Neural progenitor cell (in vitro differentiated cells): ENCODE measurements around the gene PPM1L. TPM values are rescaled to one million over a fixed set of nuclear protein-coding genes. Genes with fewer than 3 reads are reported as not detected.

Source experiments
- DNase-seq: peaks from one replicate; pipeline ENCODE4 v3.0.0-alpha.2; 2016; ENCODE audit warnings: low spot score
- H2AFZ ChIP-seq: fragments of 200-600 bp; sonication (generic); replicated peaks from 2 replicates; pipeline ENCODE4 v1.6.1; 2016; ENCODE audit warnings: antibody characterized with exemption
- H3F3A ChIP-seq: fragments of 200-600 bp; sonication (generic); 2 replicates; pipeline ENCODE4 v1.6.1; 2016; ENCODE audit warnings: antibody characterized with exemption, low read depth
- H3K27ac ChIP-seq: fragments of 200-600 bp; sonication (generic); 2 replicates; pipeline ENCODE4 v1.5.1; 2016; ENCODE audit warnings: mild to moderate bottlenecking
- H3K27me3 ChIP-seq: fragments of 200-600 bp; sonication (generic); 2 replicates; pipeline ENCODE4 v1.6.1; 2016; ENCODE audit warnings: mild to moderate bottlenecking, moderate library complexity
- H3K36me3 ChIP-seq: fragments of 200-600 bp; sonication (generic); 2 replicates; pipeline ENCODE4 v1.5.1; 2016
- H3K4me1 ChIP-seq: fragments of 200-600 bp; sonication (generic); 2 replicates; pipeline ENCODE4 v1.6.1; 2016; ENCODE audit warnings: mixed run types
- H3K4me2 ChIP-seq: fragments of 200-600 bp; sonication (generic); 2 replicates; pipeline ENCODE4 v1.6.1; 2016
- H3K4me3 ChIP-seq: fragments of 200-600 bp; sonication (generic); 2 replicates; pipeline ENCODE4 v1.5.1; 2016
- H3K79me2 ChIP-seq: fragments of 200-600 bp; sonication (generic); 2 replicates; pipeline ENCODE4 v1.6.1; 2016; ENCODE audit warnings: low read depth
- H3K9ac ChIP-seq: fragments of 200-600 bp; sonication (generic); 2 replicates; pipeline ENCODE4 v1.6.1; 2016
- H3K9me3 ChIP-seq: fragments of 200-600 bp; sonication (generic); 2 replicates; pipeline ENCODE4 v1.5.1; 2016; ENCODE audit warnings: low read depth
- H4K20me1 ChIP-seq: fragments of 200-600 bp; sonication (generic); 2 replicates; pipeline ENCODE4 v1.6.1; 2016; ENCODE audit warnings: low read depth
- H3K27ac Mint-ChIP-seq: 3 replicates; pipeline ENCODE4 v1.8.0; 2021; ENCODE audit warnings: mixed read lengths
- H3K27me3 Mint-ChIP-seq: 2 replicates; pipeline ENCODE4 v1.8.0; 2022; ENCODE audit warnings: low read depth, mild to moderate bottlenecking, inconsistent platforms, moderate library complexity, mixed read lengths; ENCODE audit not compliant: insufficient read depth
- H3K36me3 Mint-ChIP-seq: 3 replicates; pipeline ENCODE4 v1.8.0; 2021; ENCODE audit warnings: mixed read lengths
- H3K4me1 Mint-ChIP-seq: 3 replicates; pipeline ENCODE4 v1.8.0; 2021; ENCODE audit warnings: mixed read lengths
- H3K4me3 Mint-ChIP-seq: 3 replicates; pipeline ENCODE4 v1.8.0; 2021; ENCODE audit warnings: mild to moderate bottlenecking, moderate library complexity, mixed read lengths
- H3K9me3 Mint-ChIP-seq: 3 replicates; pipeline ENCODE4 v1.8.0; 2020; ENCODE audit warnings: mixed read lengths
- EZH2 ChIP-seq: fragments of 200-600 bp; sonication (generic); IDR thresholded peaks from 2 replicates; pipeline ENCODE4 v1.6.1; 2017; ENCODE audit warnings: antibody characterized with exemption, mild to moderate bottlenecking, moderate library complexity
- EZH2phosphoT487 ChIP-seq: fragments of 200-600 bp; sonication (generic); IDR thresholded peaks from 2 replicates; pipeline ENCODE4 v1.6.1; 2017; ENCODE audit warnings: antibody characterized with exemption
- total RNA-seq: library from RNA; depleted of rRNA; stranded (reverse); fragments of >200 nt; gene quantifications from 2 replicates; pipeline ENCODE4 v1.2.3, GENCODE V29; 2015; ENCODE audit warnings: low replicate concordance
- TF ChIP-seq, protein P1 (sequence below): fragments of 200-600 bp; sonication (generic); IDR thresholded peaks from 2 replicates; pipeline ENCODE4 v1.5.1; 2017; ENCODE audit warnings: antibody characterized with exemption, mild to moderate bottlenecking

The PPM1L gene
- total RNA-seq, 1 donor from 2014 or later, result 16.5 TPM

- TF ChIP-seq, protein P1, sequence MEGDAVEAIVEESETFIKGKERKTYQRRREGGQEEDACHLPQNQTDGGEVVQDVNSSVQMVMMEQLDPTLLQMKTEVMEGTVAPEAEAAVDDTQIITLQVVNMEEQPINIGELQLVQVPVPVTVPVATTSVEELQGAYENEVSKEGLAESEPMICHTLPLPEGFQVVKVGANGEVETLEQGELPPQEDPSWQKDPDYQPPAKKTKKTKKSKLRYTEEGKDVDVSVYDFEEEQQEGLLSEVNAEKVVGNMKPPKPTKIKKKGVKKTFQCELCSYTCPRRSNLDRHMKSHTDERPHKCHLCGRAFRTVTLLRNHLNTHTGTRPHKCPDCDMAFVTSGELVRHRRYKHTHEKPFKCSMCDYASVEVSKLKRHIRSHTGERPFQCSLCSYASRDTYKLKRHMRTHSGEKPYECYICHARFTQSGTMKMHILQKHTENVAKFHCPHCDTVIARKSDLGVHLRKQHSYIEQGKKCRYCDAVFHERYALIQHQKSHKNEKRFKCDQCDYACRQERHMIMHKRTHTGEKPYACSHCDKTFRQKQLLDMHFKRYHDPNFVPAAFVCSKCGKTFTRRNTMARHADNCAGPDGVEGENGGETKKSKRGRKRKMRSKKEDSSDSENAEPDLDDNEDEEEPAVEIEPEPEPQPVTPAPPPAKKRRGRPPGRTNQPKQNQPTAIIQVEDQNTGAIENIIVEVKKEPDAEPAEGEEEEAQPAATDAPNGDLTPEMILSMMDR, result no peak
- TF ChIP-seq EZH2, result no peak
- TF ChIP-seq EZH2phosphoT487, result no peak
- H3K79me2 ChIP-seq, result no peaks in the 10 kb centered on the region
- H3K4me3 Mint-ChIP-seq, result no peak overlapping the region
- H4K20me1 ChIP-seq, result no peaks in the 10 kb centered on the region
- H3K4me1 Mint-ChIP-seq, result peaks cover 17% of the 10 kb centered on the region
- H3K27me3 Mint-ChIP-seq, result no peaks in the 10 kb centered on the region
- no peak overlapping the region for H3K4me2 ChIP-seq
- no peaks in the 10 kb centered on the region for H3K9me3 ChIP-seq
- H3K27ac ChIP-seq, result no peak overlapping the region
- H2AFZ ChIP-seq, result no peak overlapping the region
- H3K4me3 ChIP-seq, result no peak overlapping the region
- no peak overlapping the region for H3K27ac Mint-ChIP-seq
- H3K4me1 ChIP-seq, result peaks cover 8% of the 10 kb centered on the region
- no peaks in the 10 kb centered on the region for H3K36me3 ChIP-seq
- DNase-seq, result peak; percentile 11
- H3F3A ChIP-seq, result no peaks in the 10 kb centered on the region
- peaks cover 10% of the 10 kb centered on the region for H3K9me3 Mint-ChIP-seq
- H3K27me3 ChIP-seq, result no peaks in the 10 kb centered on the region
- H3K9ac ChIP-seq, result no peak overlapping the region
- H3K36me3 Mint-ChIP-seq, result no peaks in the 10 kb centered on the region
Measured at GRCh38 chr3:161014843-161015749, 259.1 kb downstream of the PPM1L start.

DNA sequence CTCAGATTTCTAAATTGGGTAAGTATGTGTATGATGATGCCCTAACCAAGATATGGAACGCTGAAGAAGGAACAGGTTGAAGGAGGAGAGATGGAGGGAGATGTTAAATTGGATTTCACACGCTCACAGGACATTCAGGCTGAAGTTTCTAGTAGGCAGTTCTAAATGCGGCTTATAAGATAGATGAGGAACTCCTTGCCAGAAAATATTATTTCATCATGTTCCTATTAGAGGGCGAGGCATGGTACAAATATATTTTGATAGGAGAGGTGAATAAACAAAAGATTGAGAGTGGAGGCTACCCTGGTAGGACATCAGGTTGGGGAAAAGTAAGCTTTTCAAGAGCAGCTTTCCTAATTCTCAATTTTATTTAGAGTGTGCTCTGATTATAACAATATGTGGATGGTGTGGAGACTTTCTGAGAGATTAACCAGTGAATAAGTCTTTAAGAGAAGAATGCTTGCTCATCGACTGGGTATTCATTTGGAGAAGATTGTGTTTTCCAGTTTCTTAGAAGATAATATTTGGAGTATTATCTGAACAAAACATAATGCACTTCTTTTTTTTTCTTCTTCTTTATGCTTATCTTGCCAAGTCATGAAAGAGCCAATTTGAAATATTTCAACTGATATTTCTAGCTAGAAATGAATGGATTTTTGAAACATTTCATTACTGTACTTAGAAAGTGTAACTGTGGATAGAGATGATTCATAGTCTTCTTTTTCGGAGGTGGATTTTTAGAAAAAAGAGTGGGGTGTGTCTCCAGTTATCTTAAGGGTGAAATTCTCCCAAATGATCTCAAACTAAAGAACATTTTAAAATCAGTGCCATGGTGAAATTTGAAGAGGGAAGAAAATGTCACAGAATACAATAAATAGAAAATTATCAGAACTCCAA lies 260.6 kb downstream of the PPM1L start:
- no peak for DNase-seq
- H3K27ac Mint-ChIP-seq, result no peak overlapping the region
- no peaks in the 10 kb centered on the region for H3K36me3 Mint-ChIP-seq
- no peak overlapping the region for H3K9ac ChIP-seq
- no peaks in the 10 kb centered on the region for H3K36me3 ChIP-seq
- no peaks in the 10 kb centered on the region for H3K27me3 ChIP-seq
- H3K79me2 ChIP-seq, result no peaks in the 10 kb centered on the region
- H3K4me3 ChIP-seq, result no peak overlapping the region
- H3K27ac ChIP-seq, result no peak overlapping the region
- H3F3A ChIP-seq, result no peaks in the 10 kb centered on the region
- H3K9me3 Mint-ChIP-seq, result peaks cover 5% of the 10 kb centered on the region
- no peak overlapping the region for H3K4me2 ChIP-seq
- peaks cover 17% of the 10 kb centered on the region for H3K4me1 Mint-ChIP-seq
- H3K9me3 ChIP-seq, result peaks cover 4% of the 10 kb centered on the region
- no peak overlapping the region for H3K4me3 Mint-ChIP-seq
- TF ChIP-seq, protein P1, result no peak
- no peak for TF ChIP-seq EZH2phosphoT487
- no peak for TF ChIP-seq EZH2
- H3K27me3 Mint-ChIP-seq, result no peaks in the 10 kb centered on the region
- H3K4me1 ChIP-seq, result peaks cover 8% of the 10 kb centered on the region
- H2AFZ ChIP-seq, result no peak overlapping the region
- no peaks in the 10 kb centered on the region for H4K20me1 ChIP-seq

DNA sequence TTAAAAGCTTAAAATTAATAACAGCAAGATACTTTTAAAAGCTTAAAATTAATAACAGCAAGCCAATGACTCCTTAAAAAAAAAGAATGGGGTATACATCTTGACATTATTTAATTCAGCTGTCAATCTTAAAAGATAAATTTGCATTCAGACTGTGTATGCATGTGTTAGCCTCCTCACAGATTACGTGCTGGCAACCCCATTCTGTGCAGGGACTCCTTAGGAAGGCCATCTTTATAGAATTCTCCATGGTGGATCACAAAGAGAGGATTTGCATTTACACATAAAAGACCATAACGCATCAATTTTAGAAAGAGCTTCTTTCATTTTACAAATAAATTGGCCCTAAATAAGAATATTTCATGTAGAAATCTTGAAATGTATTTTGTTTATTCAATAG lies 261.9 kb downstream of the PPM1L start:
- H3K4me1 ChIP-seq, result peaks cover 8% of the 10 kb centered on the region

More for the DNA sequence above, 261.9 kb downstream of the PPM1L start:
- Histone ChIP-seq H4K20me1 (no peaks in the 10 kb centered on the region), H3F3A (no peaks in the 10 kb centered on the region), H3K9me3 (peaks cover 12% of the 10 kb centered on the region), H3K36me3 (peaks cover 1% of the 10 kb centered on the region), H3K4me3 (no peak overlapping the region), H3K79me2 (no peaks in the 10 kb centered on the region), H2AFZ (no peak overlapping the region), H3K9ac (no peak overlapping the region), H3K27ac (no peak overlapping the region), H3K4me2 (no peak overlapping the region), H3K27me3 (no peaks in the 10 kb centered on the region)
- Mint-ChIP-seq H3K9me3 (peaks cover 9% of the 10 kb centered on the region), H3K27me3 (no peaks in the 10 kb centered on the region), H3K4me3 (no peak overlapping the region), H3K4me1 (peaks cover 17% of the 10 kb centered on the region), H3K36me3 (peaks cover 3% of the 10 kb centered on the region), H3K27ac (peak overlapping the region; percentile 50)
- TF ChIP-seq EZH2, result no peak
- TF ChIP-seq, protein P1, result no peak
- TF ChIP-seq EZH2phosphoT487, result no peak
- no peak for DNase-seq
